Hippocampal formation (tissue), 2 donors: Measurements from ENCODE around the gene PSMD12.
"Not testable (repeated sequence)": the region's sequence is repeated elsewhere in the genome, so short reads cannot be mapped to it uniquely, and the experiment has no call there.

Experiments
- DNase-seq, 2 donors: peaks; one replicate each; lab custom pipeline; 2025; lab: John Stamatoyannopoulos, UW

Gene PSMD12

DNA sequence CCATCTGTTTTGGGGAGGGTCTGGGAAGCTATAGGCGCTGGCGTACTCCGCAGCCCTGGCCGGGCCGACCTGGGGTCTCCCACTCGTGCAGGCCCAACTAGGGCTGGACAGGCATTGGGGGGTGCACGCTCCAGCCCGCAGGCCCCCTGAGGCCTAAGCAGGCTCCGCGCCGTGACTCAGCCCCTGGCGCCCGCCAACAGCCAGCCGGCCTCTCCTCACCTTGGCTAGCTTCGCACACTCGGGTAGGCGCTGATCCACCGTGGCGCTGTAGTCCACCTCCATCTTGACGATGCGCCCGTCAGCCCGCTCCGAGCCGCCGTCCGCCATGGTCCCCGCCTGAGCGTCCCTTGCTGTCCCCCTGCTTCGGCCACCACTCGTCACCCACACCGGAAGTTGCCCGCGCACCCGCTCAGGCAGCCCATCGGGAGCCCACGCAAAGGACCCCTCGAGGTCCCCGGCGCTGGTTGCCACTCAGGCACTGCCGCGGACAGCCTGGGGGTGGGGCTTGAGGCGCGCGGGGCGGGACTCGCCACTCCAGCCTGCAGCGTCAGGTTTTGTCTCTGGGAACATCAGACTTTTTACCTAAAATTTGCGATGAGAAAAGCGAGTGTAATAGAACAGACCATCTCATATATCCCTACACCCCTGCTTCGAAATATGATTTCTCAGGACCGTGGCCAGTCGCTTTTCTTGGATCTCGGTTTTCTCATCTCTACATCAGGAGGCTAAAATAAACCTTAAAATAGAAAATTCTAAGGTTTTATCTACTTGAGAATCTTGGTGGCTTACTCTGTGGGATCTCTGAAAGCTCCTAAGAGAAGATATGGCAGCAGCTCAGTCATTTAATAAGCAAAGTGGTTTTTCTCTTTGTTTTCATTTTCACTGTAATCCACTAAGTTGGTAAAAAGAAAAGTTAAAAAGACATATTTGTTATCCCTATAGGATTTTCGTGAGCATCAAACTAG lies at the start of gene PSMD12:
PSMD12 (minus strand) TSS at position 385 of the 965 bp plus-strand sequence; CDS start at position 327, 58 bp downstream.
- DNase-seq, result peak; percentile 88 to 91

DNA sequence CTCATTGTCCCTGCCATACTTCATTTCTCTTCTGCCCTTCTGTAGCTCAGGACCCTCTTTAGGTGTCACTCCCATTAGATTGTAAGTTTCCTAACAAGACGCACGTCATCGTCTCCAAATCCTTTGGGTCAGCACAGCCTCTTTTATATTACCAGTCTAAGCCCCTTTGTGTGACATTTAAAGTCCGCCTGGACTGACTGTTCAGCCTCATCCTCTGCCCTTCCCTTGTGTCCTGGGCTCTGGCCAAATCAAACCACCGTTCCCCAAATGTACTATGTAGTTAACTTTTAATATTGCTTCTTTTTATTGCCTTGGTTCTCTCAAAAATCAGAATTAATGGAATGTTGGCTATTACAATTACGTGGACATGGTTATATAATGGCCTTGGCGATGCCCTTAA lies 48.9 kb upstream of the PSMD12 start:
- no peak for DNase-seq

DNA sequence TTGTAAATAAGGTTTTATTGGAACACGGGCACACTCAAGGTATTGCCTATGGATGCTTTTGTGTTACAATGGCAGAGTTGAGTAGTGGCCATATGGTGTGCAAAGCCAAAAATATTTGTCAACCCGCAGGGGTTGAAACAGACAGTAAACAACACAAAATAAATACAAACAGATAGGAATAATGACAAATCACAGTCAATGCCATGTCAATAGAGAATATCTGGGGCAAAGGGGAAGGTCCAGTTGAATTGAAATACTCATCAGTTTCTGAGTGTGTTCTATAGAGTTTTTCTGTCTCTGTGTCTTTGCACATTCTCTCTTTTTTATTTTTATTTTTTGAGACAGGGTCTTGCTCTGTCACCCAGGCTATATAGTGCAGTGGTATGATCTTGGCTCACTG lies 48.2 kb upstream of the PSMD12 start:
- no peak for DNase-seq

DNA sequence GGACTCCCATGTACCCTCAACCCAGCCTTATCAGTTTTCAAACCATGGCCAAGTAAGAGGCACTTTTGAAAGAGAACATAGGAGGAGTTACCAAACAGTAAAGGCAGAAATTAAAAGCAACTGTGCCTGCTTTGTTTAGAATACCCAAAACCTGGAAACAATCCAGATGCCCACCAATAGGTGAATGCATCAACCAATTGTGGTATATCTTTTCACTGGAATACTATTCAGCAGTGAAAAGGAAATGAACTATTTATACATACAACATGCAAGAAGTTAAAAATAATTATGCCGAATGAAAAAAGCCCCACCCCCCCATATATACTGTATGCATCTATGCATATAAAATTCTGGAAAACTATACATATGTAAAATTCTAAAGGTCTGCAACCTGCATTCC lies 47.8 kb upstream of the PSMD12 start:
- DNase-seq, result no peak

DNA sequence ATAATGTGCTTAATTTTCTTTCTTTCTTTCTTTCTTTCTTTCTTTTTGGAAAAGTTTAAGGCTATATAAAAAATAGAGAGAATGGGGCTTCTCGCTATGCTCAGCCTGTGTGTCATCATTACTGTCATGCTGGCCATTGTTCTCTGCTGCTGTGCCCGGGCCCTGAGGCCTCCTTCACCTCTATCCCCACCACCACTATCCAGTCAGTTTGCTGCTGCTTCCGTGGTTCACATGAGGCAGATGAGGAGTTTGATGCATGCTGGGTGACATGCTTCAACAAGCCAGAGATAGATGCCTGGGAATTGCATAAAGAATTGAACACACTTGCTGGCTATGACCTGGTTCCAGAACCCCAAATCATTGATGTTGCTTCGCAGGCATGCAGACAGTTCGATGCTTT lies 47.0 kb upstream of the PSMD12 start:
- DNase-seq, result no peak

DNA sequence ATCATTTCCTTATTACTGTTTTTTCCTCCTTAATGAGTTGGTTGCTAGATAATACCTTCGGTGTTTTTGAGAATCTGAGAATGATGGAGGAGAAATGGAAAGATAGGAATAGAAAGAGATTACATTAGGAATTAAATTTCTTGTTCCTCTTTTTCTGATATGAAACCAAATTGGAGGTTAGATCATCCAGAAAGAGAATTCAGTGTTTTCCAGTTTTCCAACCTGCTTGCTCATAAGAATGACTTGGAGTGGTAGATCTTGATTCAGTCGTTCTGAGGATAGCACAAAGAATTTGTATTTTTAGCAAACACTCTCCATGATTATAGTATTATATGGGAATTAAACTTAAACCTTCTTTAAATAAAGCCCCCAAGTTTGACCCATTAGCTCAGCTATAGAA lies 46.6 kb upstream of the PSMD12 start:
- no peak for DNase-seq

DNA sequence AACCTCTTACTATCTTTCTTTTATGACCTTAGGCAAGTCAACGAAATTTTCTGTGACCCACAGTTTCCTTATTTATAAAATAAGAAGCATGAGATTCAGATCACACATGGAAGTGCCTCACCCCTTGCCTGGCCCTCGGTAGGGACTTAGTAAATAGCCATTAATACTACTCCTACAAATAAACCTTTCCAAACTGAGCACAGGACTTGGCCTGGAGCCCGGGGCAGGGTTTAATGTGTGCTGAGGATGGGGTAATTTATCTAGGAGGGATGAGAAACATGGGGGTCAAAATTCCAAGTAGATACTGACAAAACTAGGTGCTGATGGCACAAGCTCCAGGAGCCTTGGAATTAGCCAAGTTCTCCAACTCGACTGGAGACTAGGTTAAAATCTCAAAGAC lies 45.7 kb upstream of the PSMD12 start:
- no peak for DNase-seq

DNA sequence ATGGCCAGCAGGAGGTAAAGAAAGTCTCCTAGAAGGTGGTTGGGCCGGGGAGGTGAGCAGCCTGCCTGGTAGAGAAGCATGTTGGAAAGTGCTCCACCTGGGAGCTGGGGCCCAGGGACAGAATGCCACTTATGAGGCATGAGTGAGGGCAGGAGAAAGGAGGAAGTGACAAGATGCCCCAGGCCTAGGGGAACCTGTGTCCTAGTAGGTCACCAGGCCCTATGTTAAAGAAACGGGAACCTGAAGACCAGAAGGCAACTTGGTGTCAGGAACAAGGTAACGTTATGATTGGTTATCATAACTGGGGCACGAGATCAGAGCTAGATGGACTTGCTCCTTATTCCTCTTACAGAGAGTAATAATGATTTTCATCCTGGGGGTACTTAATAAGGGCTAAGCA lies 45.0 kb upstream of the PSMD12 start:
- no peak for DNase-seq

DNA sequence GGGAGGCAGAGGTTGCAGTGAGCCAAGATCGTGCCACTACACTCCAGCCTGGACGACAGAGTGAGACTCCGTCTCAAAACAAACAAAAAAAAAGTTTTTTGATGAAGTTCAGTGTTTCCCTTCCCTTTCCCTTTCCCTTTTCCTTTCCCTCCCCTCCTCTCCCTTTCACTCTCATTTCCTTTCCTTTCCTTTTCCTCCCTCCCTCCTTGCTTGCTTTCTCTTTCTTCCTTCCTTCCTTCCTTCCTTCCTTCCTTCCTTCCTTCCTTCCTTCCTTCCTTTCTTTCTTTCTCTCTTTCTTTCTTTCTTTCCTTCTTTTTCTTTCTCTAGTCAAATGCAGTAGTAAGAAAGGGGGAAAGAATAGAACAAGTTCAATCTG lies 42.1 kb upstream of the PSMD12 start:
- DNase-seq, result not testable (repeated sequence)

DNA sequence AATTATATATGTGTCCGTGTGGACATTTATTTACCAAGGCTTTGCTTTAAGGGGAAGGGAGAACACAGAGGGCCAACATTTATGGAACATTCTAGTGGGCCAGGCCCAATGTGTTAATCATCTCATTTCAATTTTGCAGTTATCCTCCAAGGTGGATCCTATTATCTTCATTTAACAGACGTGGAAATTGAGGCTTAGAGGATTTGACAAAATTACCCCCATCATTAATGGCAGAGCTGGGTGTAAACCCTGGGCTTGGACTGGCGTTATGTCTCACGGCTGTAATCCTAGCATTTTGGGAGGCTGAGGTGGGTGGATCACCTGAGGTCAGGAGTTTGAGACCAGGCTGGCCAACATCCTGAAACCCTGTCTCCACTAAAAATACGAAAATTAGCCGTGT lies 37.1 kb upstream of the PSMD12 start:
- no peak for DNase-seq

DNA sequence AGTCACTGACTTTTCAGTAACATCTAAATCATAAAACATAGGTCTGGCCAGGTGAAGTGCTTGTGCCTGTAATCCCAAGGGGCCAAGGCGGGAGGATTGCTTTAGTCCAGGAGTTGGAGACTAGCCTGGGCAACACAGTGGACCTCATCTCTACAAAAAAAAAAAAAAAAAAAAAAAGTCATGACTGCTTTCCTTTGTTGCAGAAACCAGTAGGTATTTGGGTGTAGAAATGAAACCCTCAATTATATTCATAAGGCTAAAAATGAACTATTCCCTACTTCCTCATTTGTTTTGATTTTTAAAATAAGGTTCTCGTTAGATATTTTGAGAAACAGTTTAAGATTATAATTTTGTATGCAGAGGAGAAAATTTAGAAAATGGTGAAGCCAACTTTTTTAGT lies 36.7 kb upstream of the PSMD12 start:
- DNase-seq, result no peak

DNA sequence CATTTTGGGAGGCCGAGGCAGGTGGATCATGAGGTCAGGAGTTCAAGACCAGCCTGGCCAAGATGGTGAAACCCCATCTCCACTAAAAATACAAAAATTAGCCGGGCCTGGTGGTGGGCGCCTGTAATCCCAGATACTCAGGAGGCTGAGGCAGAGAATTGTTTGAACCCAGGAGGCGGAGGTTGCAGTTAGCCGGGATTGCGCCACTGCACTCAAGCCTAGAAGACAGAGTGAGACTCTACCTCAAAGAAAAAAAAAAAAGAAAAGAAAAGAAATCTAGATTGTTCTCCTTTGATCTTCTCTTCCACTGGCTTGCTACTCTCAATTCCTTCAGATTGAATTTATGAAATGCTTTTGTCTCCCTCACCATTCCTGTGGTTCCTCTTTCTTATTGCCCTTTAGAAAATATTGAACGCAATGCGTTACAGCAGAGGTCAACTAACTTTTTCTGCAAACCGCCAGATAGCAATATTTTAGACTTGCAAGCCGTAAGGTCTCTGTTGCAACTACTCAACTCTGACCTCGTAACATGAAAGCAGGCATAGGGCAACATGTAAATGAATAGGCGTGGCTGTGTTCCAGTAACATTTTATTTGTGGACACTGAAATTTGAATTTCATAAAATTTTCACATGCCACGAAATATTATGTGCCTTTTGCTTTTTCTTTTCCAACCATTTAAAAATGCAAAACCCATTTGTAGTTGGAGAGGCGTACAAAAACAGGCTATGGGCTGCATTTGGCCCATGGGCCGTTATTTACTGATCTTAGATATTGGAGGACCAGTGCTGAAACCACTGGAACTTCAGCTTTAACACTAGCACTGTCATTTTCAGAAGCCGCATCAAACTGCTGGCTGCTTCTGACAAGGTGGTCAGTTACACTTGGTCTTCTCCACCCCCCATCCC lies 35.5 kb upstream of the PSMD12 start:
- DNase-seq, result no peak

DNA sequence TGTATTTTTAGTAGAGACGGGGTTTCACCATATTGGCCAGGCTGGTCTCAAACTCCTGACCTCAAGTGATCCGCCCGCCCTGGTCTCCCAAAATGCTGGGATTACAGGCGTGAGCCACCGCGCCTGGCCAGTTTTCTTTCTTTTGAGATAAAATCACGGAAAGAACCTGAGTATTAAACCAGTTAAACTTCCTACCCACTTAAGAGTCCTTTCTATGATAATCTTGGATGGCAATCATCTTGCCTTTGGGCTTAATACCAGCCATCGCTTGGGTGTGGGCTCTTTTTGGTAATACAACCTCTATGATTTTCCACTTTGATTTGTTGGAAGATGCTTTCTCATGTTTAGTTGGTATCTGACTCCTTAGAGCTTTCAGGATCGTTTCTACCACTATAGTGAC lies 34.7 kb upstream of the PSMD12 start:
- no peak for DNase-seq

DNA sequence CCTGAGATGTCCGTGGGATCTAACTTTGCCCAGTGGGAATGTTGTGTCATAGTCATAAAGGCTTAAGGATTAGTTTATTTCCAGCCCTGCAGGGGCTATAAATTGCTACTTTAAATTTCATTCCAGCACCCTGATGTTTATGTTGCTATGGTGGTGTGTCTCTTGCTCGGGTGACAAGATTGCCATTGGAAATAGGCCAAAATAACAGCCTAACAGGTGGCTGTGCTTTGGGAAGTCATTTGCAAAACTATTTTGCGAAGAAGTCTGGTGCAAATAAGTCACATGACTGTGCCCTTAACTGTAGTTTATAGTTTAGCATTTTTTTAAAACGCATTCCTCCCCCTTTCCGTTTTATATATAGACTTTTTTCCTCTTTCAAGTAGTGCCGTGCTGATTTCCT lies 33.8 kb upstream of the PSMD12 start:
- DNase-seq, result no peak

DNA sequence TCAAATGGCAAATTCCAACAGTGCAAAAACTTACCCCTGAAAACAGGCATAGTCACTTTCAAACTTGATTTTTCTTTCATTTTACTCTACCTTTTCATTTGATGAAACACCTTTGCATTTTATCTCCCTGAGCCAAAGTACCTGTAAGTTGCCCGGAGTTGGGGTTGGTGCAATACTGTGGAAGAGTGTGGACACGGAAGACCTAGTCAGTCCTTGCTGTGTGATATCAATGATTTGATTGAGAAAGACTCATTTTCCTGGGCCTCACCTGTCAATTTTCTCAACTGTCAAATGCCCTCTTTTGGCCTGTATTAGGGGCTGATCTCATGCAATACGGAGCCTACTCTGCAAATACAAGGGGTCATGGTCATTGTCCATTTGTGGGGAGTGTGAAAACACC lies 33.3 kb upstream of the PSMD12 start:
- DNase-seq, result no peak

DNA sequence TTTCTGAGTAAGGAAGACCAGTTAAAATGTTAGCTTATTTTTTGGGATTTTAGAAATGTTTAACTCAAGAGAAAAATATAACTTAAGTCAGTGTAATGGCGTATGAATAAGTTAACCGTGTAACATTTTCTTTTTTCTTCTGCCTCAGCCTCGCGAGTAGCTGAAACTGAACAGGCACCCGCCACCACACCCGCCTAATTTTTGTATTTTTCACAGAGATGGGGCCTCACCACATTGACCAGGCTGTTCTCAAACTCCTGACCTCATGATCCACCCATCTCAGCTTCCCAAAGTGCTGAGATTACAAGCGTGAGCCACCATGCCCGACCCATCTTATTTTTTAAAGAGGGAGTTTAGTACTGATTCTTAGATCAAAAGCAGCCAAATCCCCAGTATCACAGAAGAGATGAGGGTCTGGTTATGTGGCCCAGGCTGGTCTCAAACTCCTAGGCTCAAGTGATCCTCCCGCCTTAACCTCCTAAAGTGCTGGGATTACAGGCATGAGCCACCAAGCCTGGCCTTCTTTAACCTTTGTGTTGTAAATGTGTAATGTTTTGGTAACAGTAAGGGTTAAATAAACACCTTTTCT lies 27.5 kb upstream of the PSMD12 start:
- no peak for DNase-seq

DNA sequence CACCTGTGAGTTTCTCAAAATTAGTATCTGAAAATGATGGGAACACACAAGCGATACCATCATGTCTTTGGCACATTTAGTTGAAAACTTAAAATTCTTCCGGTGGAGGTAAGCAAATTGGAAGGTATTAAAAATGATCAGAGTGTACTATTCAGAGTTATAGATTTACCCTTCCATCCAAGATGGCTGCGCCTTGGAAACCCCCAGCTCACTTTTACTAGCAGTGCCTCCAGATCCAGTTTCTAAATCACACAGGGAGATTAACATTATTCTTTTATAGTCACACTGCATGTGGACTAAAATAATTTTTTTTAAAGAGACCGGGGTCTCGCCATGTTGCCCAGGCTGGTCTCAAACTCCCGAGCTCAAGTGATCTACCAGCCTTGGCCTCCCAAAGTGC lies 25.7 kb upstream of the PSMD12 start:
- DNase-seq, result no peak

DNA sequence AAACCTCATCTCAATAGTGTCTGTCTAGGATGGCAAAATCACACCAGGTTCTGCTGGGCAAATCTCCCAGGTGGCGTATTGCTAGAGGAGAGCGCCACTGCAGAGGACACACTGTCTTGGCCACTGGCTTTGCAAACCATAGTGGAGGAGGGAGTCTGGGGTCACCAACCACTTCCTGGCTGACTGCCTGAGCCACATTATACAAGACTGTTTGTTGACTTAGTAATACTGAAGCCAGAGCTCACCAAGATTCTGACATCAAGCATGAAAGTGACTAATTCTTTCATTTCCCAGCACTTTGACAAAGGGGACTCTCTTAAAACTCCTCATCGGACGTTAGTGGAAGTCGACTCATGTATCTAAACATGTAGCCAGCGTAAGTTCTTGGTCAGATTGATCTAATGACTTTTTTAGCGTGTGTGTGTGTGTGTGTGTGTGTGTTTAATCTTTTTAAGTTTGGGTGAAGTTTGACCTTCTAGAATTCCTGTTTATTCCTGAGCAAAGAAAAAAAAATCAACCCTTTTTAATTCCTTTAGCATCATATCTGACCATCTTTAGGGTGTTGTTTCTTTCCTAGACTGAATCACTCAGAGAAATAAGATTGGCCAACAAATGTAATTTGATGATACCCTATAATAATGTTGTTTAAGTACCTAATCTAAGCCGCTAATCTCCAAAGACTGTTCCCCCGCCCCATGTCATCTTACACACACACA lies 24.4 kb upstream of the PSMD12 start:
- peak in 1 of 2 donors; percentile 3 for DNase-seq

DNA sequence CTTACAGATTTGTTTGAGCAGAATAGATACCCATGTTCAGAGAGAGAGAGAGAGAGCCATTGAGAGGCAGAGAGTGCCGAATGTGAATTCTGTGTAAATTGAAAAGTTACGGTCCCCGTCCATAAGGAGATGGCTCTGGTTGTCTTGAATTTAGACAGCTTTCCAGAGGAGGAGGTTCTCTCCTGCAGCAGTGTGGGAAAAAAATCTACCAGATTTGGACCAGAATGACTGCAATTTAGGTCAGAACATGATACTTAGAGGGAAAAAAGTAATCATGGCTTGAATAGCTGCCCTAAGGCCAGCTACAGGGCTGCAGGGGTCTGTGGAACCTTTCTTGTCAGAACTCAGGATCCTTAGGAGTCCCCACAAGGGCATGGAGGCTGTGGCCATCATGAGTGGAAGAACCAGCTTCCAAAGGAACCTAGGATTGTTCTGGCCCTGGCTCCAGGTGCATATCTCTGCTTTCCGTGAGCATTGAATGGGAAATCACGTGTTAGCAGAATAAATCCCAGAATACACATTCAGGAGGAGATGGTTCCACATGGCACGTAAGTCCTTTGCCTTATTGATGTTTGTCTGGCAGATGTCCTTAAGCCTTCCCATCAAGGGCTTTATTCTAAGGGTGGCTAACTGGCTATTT lies 23.7 kb upstream of the PSMD12 start:
- no peak for DNase-seq

DNA sequence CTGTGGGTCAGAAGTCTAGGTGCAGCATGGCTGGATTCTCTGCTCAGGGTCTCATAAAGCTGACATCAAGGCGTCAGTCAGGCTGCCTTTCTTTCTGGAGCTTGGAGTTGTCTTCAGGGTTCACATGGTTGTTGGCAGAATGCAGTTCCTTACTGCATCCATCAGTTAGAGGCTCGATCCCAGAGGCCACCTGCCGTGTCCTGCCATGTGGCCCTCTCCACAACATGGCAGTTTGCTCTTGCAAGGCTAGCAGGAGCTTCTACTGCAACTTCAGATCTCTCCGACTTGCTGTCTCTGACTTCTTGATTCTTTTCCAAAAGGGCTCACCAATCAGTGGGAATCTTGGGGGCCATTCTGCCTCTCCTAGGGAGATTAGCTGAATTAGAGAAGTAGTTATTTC lies 22.6 kb upstream of the PSMD12 start:
- no peak for DNase-seq

DNA sequence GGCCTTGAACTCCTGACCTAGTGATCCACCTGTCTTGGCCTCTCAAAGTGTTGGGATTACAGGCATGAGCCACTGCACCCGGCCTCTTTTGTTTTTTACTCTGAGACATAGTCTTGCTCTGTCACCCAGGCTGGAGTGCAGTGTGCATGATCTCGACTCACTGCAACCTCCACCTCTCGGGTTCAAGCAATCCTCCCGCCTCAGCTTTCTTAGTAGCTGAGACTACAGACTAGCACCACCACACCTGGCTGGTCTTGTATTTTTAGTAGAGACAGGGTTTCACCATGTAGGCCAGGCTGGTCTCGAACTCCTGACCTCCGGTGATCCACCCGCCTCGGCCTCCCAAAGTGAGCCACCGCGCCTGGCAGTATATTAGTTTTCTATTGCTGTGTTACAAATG lies 22.2 kb upstream of the PSMD12 start:
- DNase-seq, result not testable (repeated sequence)
